Skeletal muscle satellite cell (primary cell): Measurements from ENCODE around the gene CEMIP2.

Experiments
- H3K27me3 ChIP-seq: 2 replicates; pipeline ENCODE4 v1.7.0; 2013; ENCODE audit warnings: low read length; ENCODE audit not compliant: control insufficient read depth, insufficient read depth
- H3K36me3 ChIP-seq: 2 replicates; pipeline ENCODE4 v1.7.0; 2013; ENCODE audit warnings: mild to moderate bottlenecking, control low read depth, low read length; ENCODE audit not compliant: insufficient read depth
- H3K4me1 ChIP-seq: 2 replicates; pipeline ENCODE4 v1.7.0; 2013; ENCODE audit warnings: low read length; ENCODE audit not compliant: control insufficient read depth, insufficient read depth
- H3K4me2 ChIP-seq: 2 replicates; pipeline ENCODE4 v1.7.0; 2013; ENCODE audit warnings: mild to moderate bottlenecking, low read length
- H3K4me3 ChIP-seq: 2 replicates; pipeline ENCODE4 v1.7.0; 2013; ENCODE audit warnings: low read length
- H3K9ac ChIP-seq: 2 replicates; pipeline ENCODE4 v1.7.0; 2013; ENCODE audit warnings: mild to moderate bottlenecking, low read depth, low read length, moderate library complexity
- H3K9me3 ChIP-seq: replicated peaks from 2 replicates; pipeline ENCODE4 v1.7.0; 2013; ENCODE audit warnings: mild to moderate bottlenecking, control low read depth, low read length

Gene CEMIP2

GRCh38 chr9:71729816-71730526, 38.3 kb downstream of the CEMIP2 start:
- no peak overlapping the region for H3K4me3 ChIP-seq
- no peaks in the 10 kb centered on the region for H3K9me3 ChIP-seq
- H3K4me1 ChIP-seq: peaks cover 12% of the 10 kb centered on the region
- peaks cover 47% of the 10 kb centered on the region for H3K36me3 ChIP-seq
- H3K27me3 ChIP-seq: no peaks in the 10 kb centered on the region
- H3K9ac ChIP-seq: no peak overlapping the region
- H3K4me2 ChIP-seq: no peak overlapping the region

GRCh38 chr9:71726723-71727122, 41.6 kb downstream of the CEMIP2 start:
- H3K36me3 ChIP-seq: peaks cover 43% of the 10 kb centered on the region

GRCh38 chr9:71725590-71726338, 42.5 kb downstream of the CEMIP2 start:
- Histone ChIP-seq H3K4me1 (peaks cover 9% of the 10 kb centered on the region), H3K4me3 (no peak overlapping the region), H3K9ac (no peak overlapping the region), H3K36me3 (peaks cover 43% of the 10 kb centered on the region), H3K9me3 (no peaks in the 10 kb centered on the region), H3K27me3 (no peaks in the 10 kb centered on the region), H3K4me2 (no peak overlapping the region)

More at GRCh38 chr9:71726723-71727122, 41.6 kb downstream of the CEMIP2 start:
- H3K4me3 ChIP-seq: no peak overlapping the region
- H3K27me3 ChIP-seq: no peaks in the 10 kb centered on the region
- no peak overlapping the region for H3K4me2 ChIP-seq
- H3K9ac ChIP-seq: no peak overlapping the region
- no peaks in the 10 kb centered on the region for H3K9me3 ChIP-seq
- peaks cover 9% of the 10 kb centered on the region for H3K4me1 ChIP-seq

- Histone ChIP-seq H3K4me3 (no peak overlapping the region), H3K4me1 (peaks cover 13% of the 10 kb centered on the region), H3K9me3 (no peaks in the 10 kb centered on the region), H3K36me3 (peaks cover 30% of the 10 kb centered on the region), H3K9ac (no peak overlapping the region), H3K27me3 (no peaks in the 10 kb centered on the region), H3K4me2 (no peak overlapping the region)
These were observed 46.5 kb downstream of the CEMIP2 start for GRCh38 chr9:71721855-71722254.

GRCh38 chr9:71719562-71719961, 48.8 kb downstream of the CEMIP2 start:
- Histone ChIP-seq H3K36me3 (peaks cover 24% of the 10 kb centered on the region), H3K4me3 (no peak overlapping the region)

GRCh38 chr9:71719088-71719487, 49.2 kb downstream of the CEMIP2 start:
- no peak overlapping the region for H3K9ac ChIP-seq
- H3K4me1 ChIP-seq: peaks cover 8% of the 10 kb centered on the region
- H3K27me3 ChIP-seq: no peaks in the 10 kb centered on the region
- H3K9me3 ChIP-seq: no peaks in the 10 kb centered on the region
- peaks cover 25% of the 10 kb centered on the region for H3K36me3 ChIP-seq
- no peak overlapping the region for H3K4me2 ChIP-seq
- H3K4me3 ChIP-seq: no peak overlapping the region

More at GRCh38 chr9:71719562-71719961, 48.8 kb downstream of the CEMIP2 start:
- H3K9ac ChIP-seq: no peak overlapping the region
- no peak overlapping the region for H3K4me2 ChIP-seq
- H3K9me3 ChIP-seq: no peaks in the 10 kb centered on the region
- H3K4me1 ChIP-seq: peaks cover 8% of the 10 kb centered on the region
- H3K27me3 ChIP-seq: no peaks in the 10 kb centered on the region

- no peaks in the 10 kb centered on the region for H3K9me3 ChIP-seq
- no peak overlapping the region for H3K9ac ChIP-seq
- H3K4me3 ChIP-seq: no peak overlapping the region
- H3K36me3 ChIP-seq: peaks cover 33% of the 10 kb centered on the region
- no peak overlapping the region for H3K4me2 ChIP-seq
- no peaks in the 10 kb centered on the region for H3K27me3 ChIP-seq
- peaks cover 4% of the 10 kb centered on the region for H3K4me1 ChIP-seq
These were observed 52.0 kb downstream of the CEMIP2 start for GRCh38 chr9:71716138-71716909.

GRCh38 chr9:71710856-71711255, 57.5 kb downstream of the CEMIP2 start:
- H3K4me2 ChIP-seq: no peak overlapping the region
- peaks cover 55% of the 10 kb centered on the region for H3K36me3 ChIP-seq
- no peak overlapping the region for H3K4me3 ChIP-seq

GRCh38 chr9:71710201-71710600, 58.1 kb downstream of the CEMIP2 start:
- Histone ChIP-seq H3K9ac (no peak overlapping the region), H3K4me3 (no peak overlapping the region), H3K36me3 (peaks cover 54% of the 10 kb centered on the region)

More at GRCh38 chr9:71710856-71711255, 57.5 kb downstream of the CEMIP2 start:
- no peaks in the 10 kb centered on the region for H3K9me3 ChIP-seq
- no peaks in the 10 kb centered on the region for H3K4me1 ChIP-seq
- no peak overlapping the region for H3K9ac ChIP-seq
- no peaks in the 10 kb centered on the region for H3K27me3 ChIP-seq

GRCh38 chr9:71709384-71709783, 58.9 kb downstream of the CEMIP2 start:
- no peak overlapping the region for H3K4me2 ChIP-seq
- H3K4me1 ChIP-seq: no peaks in the 10 kb centered on the region
- no peaks in the 10 kb centered on the region for H3K27me3 ChIP-seq
- H3K9me3 ChIP-seq: no peaks in the 10 kb centered on the region
- H3K9ac ChIP-seq: no peak overlapping the region
- no peak overlapping the region for H3K4me3 ChIP-seq
- H3K36me3 ChIP-seq: peaks cover 50% of the 10 kb centered on the region

More at GRCh38 chr9:71710201-71710600, 58.1 kb downstream of the CEMIP2 start:
- H3K9me3 ChIP-seq: no peaks in the 10 kb centered on the region
- no peaks in the 10 kb centered on the region for H3K4me1 ChIP-seq
- no peak overlapping the region for H3K4me2 ChIP-seq
- no peaks in the 10 kb centered on the region for H3K27me3 ChIP-seq

GRCh38 chr9:71706176-71706575, 62.1 kb downstream of the CEMIP2 start:
- Histone ChIP-seq H3K4me3 (no peak overlapping the region), H3K4me1 (no peaks in the 10 kb centered on the region), H3K27me3 (no peaks in the 10 kb centered on the region), H3K9me3 (no peaks in the 10 kb centered on the region), H3K36me3 (peaks cover 42% of the 10 kb centered on the region), H3K9ac (no peak overlapping the region), H3K4me2 (no peak overlapping the region)
